NCI-H1694 treated with DMSO at 0.1 percent for 48 hours (cell line): Measurements from ENCODE around the gene ST6GALNAC5.
"Not testable (repeated sequence)": the region's sequence is repeated elsewhere in the genome, so short reads cannot be mapped to it uniquely, and the experiment has no call there.

Experiments
- DNase-seq: peaks from one replicate; lab custom pipeline; 2025; lab: John Stamatoyannopoulos, UW

ST6GALNAC5 gene

GRCh38 chr1:76939050-76939816 is 72.0 kb downstream of the ST6GALNAC5 start:
- DNase-seq = no peak

GRCh38 chr1:76939817-76940216 is 72.5 kb downstream of the ST6GALNAC5 start:
- DNase-seq = no peak

GRCh38 chr1:76940571-76941335 is 73.5 kb downstream of the ST6GALNAC5 start:
- DNase-seq = no peak

GRCh38 chr1:76942549-76942948 is 75.3 kb downstream of the ST6GALNAC5 start:
- DNase-seq = no peak

- DNase-seq = no peak
Observed at GRCh38 chr1:76944942-76945341, 77.7 kb downstream of the ST6GALNAC5 start.

DNA sequence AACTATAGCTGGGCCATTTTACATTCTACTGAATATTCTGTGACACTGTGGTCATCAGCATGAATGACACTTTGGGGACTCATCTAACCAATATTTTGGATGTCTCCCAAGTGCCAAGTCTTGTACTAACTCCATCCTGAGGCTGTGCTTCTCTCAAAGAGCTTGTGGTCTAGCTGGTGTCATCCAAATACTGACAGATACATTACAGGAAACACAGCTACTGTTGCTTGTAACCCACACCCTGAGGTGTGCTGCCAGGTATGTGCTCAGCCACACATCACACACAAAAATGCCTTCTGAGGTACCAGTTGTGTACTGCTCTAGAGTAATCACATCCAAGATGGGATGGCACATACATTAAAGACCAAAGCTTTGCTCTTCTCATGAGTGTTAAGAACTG is 81.6 kb downstream of the ST6GALNAC5 start:
- DNase-seq = no peak

DNA sequence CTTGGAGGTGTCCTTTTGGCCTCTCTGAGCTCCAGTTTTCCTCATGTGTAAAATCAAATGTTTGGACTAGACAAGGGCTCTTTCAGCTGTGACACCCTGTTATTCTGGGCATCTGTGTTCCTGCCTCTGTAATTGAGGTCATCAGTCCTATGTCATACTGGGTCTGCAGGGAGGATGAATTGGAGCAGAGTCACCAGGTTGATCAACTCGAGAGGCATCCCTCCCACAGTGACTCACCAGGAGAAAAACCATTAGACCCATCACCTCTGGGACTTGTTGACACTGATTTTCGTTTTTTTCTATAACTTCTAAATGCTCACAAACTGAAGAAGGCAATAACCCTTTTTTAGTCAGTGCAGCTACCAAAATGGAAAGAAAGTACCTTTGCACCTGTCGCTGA is 82.2 kb downstream of the ST6GALNAC5 start:
- no peak for DNase-seq

GRCh38 chr1:76950306-76950705 is 83.0 kb downstream of the ST6GALNAC5 start:
- no peak for DNase-seq

DNA sequence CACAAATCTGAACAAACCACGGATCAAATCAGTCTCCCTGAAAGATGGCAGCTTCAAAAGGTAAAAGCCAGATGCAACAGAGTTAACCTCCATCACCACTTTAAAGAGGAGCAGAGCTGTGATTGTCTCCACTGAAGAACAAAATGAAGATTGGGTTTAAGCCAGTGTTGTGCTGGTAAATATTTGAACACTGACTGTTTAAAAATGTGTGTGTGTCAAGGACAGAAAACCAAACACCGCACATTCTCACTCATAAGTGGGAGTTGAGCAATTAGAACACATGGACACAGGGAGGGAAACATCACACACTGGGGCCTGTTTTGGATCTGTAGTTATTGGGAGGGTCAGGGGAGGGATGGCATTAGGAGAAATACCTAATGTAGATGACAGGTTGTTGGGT is 83.9 kb downstream of the ST6GALNAC5 start:
- DNase-seq = no peak

DNA sequence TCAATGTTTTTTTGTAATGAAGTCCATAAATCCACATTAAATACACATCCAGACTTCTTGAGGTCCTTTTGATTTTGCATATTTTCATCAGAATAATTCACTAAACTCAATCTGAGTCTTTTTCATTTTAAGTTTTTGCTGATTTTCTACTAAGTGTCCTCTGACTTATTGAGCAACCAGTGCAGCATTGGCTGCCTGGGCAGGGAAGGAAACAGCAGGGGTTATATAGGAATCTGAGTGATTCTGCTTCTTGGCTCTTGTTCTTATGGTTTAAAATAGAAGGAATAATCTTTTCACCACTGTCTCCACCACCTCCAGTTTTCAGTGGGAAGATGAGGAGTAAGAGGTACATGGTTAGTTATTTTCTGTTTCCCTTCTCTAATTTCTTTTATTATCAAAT is 88.4 kb downstream of the ST6GALNAC5 start:
- no peak for DNase-seq

GRCh38 chr1:76957961-76958360 is 90.7 kb downstream of the ST6GALNAC5 start:
- no peak for DNase-seq

DNA sequence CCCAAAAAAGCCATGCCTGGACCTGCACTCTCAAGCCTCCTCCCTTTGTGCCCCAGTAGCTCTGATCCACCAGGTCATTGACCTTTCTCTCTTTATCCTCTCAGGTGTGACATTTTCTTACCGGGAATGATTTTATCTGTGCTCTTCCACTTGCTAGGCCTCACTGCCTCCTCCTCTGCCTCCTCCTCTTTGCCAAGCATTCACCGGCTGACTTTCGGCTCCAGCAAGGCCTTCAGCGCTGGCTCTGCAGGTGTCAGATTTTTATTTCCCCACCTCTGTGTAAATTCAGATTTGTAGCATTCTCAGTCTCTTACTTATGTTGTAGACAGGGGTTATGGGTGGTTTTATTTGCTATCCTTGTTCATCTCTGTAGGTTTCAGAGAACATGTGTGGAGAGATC is 91.5 kb downstream of the ST6GALNAC5 start:
- no peak for DNase-seq

GRCh38 chr1:76959556-76959955 is 92.3 kb downstream of the ST6GALNAC5 start:
- DNase-seq = no peak

DNA sequence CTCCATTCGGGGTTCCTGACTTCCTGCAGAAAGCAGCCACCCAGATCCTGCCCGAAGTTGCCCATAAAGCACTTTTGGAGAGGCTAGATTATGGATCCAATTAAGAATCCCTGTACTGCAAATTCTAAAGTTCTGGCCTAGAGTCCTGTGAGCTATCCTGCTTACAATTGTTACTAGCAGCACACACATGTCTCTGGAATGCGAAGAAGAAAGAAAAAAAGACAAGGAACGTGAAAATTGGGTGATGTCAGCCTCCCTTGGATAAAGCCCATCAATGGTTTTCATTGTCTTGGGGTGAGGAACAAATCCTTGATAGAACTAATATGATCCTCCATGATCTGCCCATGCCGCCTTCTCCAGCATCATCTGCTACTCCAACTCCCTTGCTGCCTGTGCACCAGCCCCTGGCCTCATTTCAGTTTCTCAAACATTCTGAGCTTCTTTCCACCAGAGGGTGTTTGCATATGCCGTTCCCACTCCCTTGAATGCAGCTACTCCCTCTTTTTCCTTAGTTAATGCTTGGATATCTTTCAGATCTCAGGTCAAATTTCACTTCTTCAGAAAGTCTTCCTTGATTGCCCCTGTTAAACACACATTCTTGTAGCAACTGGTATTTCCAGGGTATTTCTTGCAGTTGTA is 94.0 kb downstream of the ST6GALNAC5 start:
- DNase-seq = no peak

- no peak for DNase-seq
Observed at GRCh38 chr1:76961820-76962207, 94.5 kb downstream of the ST6GALNAC5 start.

DNA sequence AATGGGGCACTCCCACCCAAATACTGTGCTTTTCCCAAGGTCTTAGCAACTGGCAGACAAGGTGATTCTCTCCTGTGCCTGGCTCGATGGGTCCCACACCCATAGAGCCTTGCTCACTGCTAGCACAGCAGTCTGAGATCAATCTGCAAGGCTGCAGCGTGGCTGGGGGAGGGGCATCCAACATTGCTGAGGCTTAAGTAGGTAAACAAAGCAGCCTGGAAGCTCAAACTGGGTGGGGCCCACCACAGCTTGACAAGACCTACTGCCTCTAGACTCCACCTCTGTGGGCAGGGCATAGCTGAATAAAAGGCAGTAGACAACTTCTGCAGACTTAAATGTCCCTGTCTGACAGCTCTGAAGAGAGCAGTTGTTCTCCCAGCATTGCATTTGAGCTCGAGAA is 114.0 kb downstream of the ST6GALNAC5 start:
- DNase-seq = not testable (repeated sequence)

GRCh38 chr1:76989976-76990375 is 122.7 kb downstream of the ST6GALNAC5 start:
- no peak for DNase-seq

DNA sequence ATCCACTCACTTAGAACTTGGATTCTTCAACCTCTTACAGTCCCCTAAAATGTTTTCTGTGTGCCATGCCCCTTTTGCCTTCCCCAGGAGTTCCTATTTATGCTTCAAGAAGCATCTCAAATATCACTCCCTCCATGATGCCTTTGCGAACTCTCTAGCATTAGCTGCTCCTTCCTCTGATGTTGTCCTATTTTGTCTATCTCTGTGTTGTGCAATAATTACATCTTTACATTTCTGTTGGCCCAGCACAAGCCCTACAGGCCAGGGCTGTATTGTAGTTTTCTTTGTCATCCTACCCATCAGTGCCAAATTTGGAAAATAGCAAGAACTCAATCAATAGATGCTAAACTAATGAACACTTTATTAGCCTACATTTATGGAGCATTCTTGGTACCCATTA is 125.8 kb downstream of the ST6GALNAC5 start:
- no peak for DNase-seq

DNA sequence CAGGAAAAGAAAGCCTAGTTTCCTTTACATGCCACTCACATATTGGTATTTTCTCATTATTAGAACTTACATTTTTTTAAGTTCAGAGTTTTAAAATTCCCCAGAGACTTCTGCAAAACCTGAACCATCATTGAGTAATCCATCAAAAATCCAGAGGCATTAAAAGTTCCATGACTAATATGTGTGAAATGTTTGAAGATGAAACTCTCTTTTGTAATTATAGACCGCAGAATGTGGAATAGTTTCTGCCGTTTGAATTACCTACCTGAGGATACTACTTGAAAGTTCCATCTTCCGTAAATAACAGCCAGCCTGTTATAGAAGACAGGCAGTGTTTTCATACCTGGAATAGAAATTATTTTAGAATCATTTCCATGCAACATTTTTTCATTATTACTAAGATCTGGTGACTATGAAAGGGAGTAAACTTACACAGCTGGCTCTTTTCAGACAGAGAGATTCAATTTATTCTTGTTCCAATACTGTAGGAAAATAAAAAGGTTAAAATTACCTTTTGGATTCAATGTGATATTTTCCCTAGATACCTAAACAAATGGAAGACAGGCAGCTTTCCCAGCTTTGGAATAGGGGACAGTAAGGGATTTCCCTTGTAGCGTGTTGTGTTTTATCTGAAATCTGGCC is 131.4 kb downstream of the ST6GALNAC5 start:
- no peak for DNase-seq

DNA sequence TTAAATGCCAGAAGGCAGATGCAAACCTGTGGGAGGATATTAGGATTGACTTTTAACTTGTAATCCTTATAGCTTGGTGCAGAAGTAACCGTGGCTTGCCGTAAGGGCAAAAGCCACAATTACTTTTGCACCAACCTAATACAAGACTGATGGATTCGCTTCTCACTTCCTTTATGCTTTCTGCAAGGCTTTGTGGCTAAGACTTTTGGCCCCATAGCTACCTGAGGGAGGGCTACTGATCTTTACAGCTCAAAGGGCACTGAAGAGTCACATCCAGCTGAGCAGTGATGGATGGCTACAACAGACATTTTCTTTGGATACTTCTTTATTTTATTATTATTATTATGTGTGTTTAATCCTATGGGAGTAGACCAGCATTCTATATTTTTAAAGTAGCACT is 140.4 kb downstream of the ST6GALNAC5 start:
- DNase-seq = no peak

DNA sequence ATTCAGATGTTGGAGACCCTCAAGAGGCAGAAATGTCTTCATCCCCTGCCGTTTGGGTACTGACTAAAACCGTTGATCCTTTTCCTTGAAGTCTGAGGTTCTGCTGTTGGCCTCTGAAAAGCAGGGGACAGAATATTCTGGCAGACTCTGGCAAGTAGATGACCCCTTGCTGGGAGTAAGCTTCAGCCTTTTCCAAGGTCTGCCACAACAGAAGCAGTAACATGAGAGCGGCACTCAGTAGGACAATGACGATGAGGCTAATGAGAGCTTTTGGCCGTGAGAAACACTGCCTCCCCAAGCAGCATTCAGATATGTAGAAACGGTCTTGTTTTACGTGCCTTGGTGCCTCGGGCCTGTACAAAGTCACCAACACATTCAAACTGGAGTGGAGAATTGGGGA is 143.7 kb downstream of the ST6GALNAC5 start:
- no peak for DNase-seq

- DNase-seq = no peak
Observed at GRCh38 chr1:77012066-77012465, 144.8 kb downstream of the ST6GALNAC5 start.
